ENCODE measurements around the gene MCF2L. TPM values are rescaled to one million over a fixed set of nuclear protein-coding genes. Genes with fewer than 3 reads are reported as not detected.

MCF2L gene
- total RNA-seq, 1 experiment from 2014 or later = 9.5 TPM

- Histone ChIP-seq H3K9me3 (ENCODE audit: low read depth, low read length, poor library complexity, severe bottlenecking) (no peaks in the 10 kb centered on the region), H3K36me3 (ENCODE audit: insufficient read depth, low read length, poor library complexity, severe bottlenecking) (no peaks in the 10 kb centered on the region), H3K4me1 (ENCODE audit: insufficient read depth, low read length, poor library complexity, severe bottlenecking) (no peaks in the 10 kb centered on the region), H3K27ac (ENCODE audit: low read depth, low read length, poor library complexity, severe bottlenecking) (no peak overlapping the region), H3K4me3 (ENCODE audit: low read depth, low read length, poor library complexity, severe bottlenecking) (no peak overlapping the region), H3K27me3 (replicated peaks; ENCODE audit: insufficient read depth, low read depth, low read length, poor library complexity) (no peaks in the 10 kb centered on the region)
- ChIA-PET CTCF (no interaction called here), POLR2A (ENCODE audit: low non-redundant PET) (no interaction called here)
- TF ChIP-seq EZH2 (IDR thresholded peaks at IDR 0.05; ENCODE audit: borderline replicate concordance, low read depth, low read length, poor library complexity, severe bottlenecking) = no peak
- TF ChIP-seq CTCF (conservative IDR thresholded peaks at IDR 0.05; ENCODE audit: low read depth, low read length) = no peak
- no TSS peak for BruUV-seq (replicated peaks)
- DNase-seq (ENCODE audit: low spot score) = no peak
- intact Hi-C loops (cut with micrococcal nuclease; ENCODE audit: unreplicated experiment) = no loop called here
Measured at GRCh38 chr13:113075711-113076110, 106.7 kb downstream of the MCF2L start.

GRCh38 chr13:113076681-113077401, 107.8 kb downstream of the MCF2L start:
- DNase-seq (ENCODE audit: low spot score) = no peak
- BruUV-seq (replicated peaks) = no TSS peak
- CTCF ChIA-PET = no interaction called here
- Histone ChIP-seq H3K9me3 (ENCODE audit: low read depth, low read length, poor library complexity, severe bottlenecking) (no peaks in the 10 kb centered on the region), H3K36me3 (ENCODE audit: insufficient read depth, low read length, poor library complexity, severe bottlenecking) (no peaks in the 10 kb centered on the region), H3K4me3 (ENCODE audit: low read depth, low read length, poor library complexity, severe bottlenecking) (no peak overlapping the region), H3K27me3 (replicated peaks; ENCODE audit: insufficient read depth, low read depth, low read length, poor library complexity) (no peaks in the 10 kb centered on the region), H3K4me1 (ENCODE audit: insufficient read depth, low read length, poor library complexity, severe bottlenecking) (no peaks in the 10 kb centered on the region), H3K27ac (ENCODE audit: low read depth, low read length, poor library complexity, severe bottlenecking) (no peak overlapping the region)
- no peak for TF ChIP-seq EZH2 (IDR thresholded peaks at IDR 0.05; ENCODE audit: borderline replicate concordance, low read depth, low read length, poor library complexity, severe bottlenecking)
- no peak for TF ChIP-seq CTCF (conservative IDR thresholded peaks at IDR 0.05; ENCODE audit: low read depth, low read length)
- intact Hi-C loops (cut with micrococcal nuclease; ENCODE audit: unreplicated experiment) = no loop called here
- POLR2A ChIA-PET (ENCODE audit: low non-redundant PET) = no interaction called here

GRCh38 chr13:113077566-113077952, 108.5 kb downstream of the MCF2L start:
- intact Hi-C loops (cut with micrococcal nuclease; ENCODE audit: unreplicated experiment) = no loop called here
- ChIA-PET POLR2A (ENCODE audit: low non-redundant PET) (no interaction called here), CTCF (no interaction called here)
- Histone ChIP-seq H3K4me1 (ENCODE audit: insufficient read depth, low read length, poor library complexity, severe bottlenecking) (no peaks in the 10 kb centered on the region), H3K27ac (ENCODE audit: low read depth, low read length, poor library complexity, severe bottlenecking) (no peak overlapping the region), H3K9me3 (ENCODE audit: low read depth, low read length, poor library complexity, severe bottlenecking) (no peaks in the 10 kb centered on the region), H3K36me3 (ENCODE audit: insufficient read depth, low read length, poor library complexity, severe bottlenecking) (no peaks in the 10 kb centered on the region), H3K27me3 (replicated peaks; ENCODE audit: insufficient read depth, low read depth, low read length, poor library complexity) (no peaks in the 10 kb centered on the region), H3K4me3 (ENCODE audit: low read depth, low read length, poor library complexity, severe bottlenecking) (no peak overlapping the region)
- DNase-seq (ENCODE audit: low spot score) = no peak
- TF ChIP-seq EZH2 (IDR thresholded peaks at IDR 0.05; ENCODE audit: borderline replicate concordance, low read depth, low read length, poor library complexity, severe bottlenecking) = no peak
- no peak for TF ChIP-seq CTCF (conservative IDR thresholded peaks at IDR 0.05; ENCODE audit: low read depth, low read length)
- no TSS peak for BruUV-seq (replicated peaks)
